DOHH2 (cell line): ENCODE results near the gene ZNF536.
"Not testable (repeated sequence)": the region's sequence is repeated elsewhere in the genome, so short reads cannot be mapped to it uniquely, and the experiment has no call there.

ENCODE experiments used
- EZH2phosphoT487 ChIP-seq: fragments of 200-600 bp; sonication (generic); IDR thresholded peaks from 2 replicates; pipeline ENCODE4 v1.6.1; 2017; ENCODE audit warnings: borderline replicate concordance, mild to moderate bottlenecking, antibody characterized with exemption, low read length, moderate library complexity, mixed read lengths
- TF ChIP-seq, protein P1 (sequence below): fragments of 200-600 bp; sonication (generic); IDR thresholded peaks from one replicate; pipeline ENCODE4 v1.5.1; 2014; ENCODE audit warnings: antibody characterized with exemption, mild to moderate bottlenecking, low read depth, low read length; ENCODE audit not compliant: poor library complexity, severe bottlenecking

DNA sequence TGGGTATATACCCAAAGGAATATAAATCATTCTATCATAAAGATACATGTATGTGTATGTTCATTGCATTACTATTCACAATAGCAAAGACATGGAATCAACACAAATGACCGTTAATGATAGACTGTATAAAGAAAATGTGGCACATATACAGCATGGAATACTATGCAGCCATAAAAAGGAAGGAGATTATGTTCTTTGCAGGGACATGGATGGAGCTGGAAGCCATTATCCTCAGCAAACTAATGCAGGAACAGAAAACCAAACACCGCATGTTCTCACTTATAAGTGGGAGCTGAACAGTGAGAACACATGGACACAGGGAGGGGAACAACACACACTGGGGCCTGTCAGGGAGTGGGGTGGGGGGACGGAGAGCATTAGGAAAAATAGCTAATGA lies 125.9 kb downstream of the ZNF536 start:
- TF ChIP-seq, protein P1, sequence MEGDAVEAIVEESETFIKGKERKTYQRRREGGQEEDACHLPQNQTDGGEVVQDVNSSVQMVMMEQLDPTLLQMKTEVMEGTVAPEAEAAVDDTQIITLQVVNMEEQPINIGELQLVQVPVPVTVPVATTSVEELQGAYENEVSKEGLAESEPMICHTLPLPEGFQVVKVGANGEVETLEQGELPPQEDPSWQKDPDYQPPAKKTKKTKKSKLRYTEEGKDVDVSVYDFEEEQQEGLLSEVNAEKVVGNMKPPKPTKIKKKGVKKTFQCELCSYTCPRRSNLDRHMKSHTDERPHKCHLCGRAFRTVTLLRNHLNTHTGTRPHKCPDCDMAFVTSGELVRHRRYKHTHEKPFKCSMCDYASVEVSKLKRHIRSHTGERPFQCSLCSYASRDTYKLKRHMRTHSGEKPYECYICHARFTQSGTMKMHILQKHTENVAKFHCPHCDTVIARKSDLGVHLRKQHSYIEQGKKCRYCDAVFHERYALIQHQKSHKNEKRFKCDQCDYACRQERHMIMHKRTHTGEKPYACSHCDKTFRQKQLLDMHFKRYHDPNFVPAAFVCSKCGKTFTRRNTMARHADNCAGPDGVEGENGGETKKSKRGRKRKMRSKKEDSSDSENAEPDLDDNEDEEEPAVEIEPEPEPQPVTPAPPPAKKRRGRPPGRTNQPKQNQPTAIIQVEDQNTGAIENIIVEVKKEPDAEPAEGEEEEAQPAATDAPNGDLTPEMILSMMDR = not testable (repeated sequence)
- TF ChIP-seq EZH2phosphoT487 = not testable (repeated sequence)
